ENCODE results near the gene SMPD3. TPM values are rescaled to one million over a fixed set of nuclear protein-coding genes. Genes with fewer than 3 reads are reported as not detected.

SMPD3 gene
- total and polyA plus RNA-seq, 9 of the 15 experiments (the other 6 are each of a cell fraction or from before 2014, with no cell fraction given), result 0.03 to 1.2 (median 0.18) TPM

DNA sequence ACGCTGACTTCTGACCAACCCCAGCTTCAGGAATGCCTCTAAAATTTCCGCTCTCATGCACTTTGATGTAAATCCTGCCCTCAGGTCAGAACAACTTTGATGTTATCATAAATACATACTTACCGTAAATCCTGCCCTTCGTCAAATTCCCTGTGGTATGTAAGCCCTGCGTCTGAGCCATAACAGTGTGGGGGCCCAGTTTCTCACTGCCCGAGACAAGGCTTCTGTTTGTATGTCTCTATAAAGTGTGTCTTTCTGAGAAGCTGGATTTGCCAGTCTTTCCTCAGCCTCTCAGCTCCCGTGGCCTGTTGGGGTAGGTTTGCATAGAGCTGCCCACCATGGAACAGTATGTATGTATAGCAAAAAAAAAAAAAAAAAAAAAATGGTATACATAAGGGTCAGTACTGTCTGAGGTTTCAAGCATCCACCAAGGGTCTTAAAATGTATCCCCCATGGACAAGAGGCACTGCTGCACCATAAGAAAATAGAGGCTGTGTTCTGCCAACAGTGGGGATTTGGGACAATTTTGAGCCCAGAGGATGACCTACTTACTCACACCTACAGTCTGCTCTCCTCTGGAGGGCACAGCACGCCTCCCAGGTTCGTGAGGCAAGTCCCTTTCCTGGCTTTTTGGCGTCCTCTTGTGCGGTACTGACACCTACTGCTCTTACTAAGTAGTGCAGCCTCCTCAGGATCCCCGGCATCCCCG, 120.0 kb downstream of the SMPD3 start (continued):
- TF ChIP-seq TEAD1 (CRISPR knock-in tag; IDR thresholded peaks at IDR 0.05) (0 out of 4 replicates have a peak, but pooled peaks of 1 of the 2 experiments have one; percentile 12), SMARCA5 (IDR thresholded peaks at IDR 0.05) (no peak), SNIP1 (IDR thresholded peaks at IDR 0.05; ENCODE audit: low read depth) (no peak), ZNF766 (CRISPR knock-in tag; conservative IDR thresholded peaks at IDR 0.05) (no peak), JUNB (CRISPR knock-in tag; conservative IDR thresholded peaks at IDR 0.05) (no peak), ATF1 (CRISPR knock-in tag; IDR thresholded peaks at IDR 0.05) (no peak), ATF1 (tag; IDR thresholded peaks at IDR 0.05) (no peak), CC2D1A (IDR thresholded peaks at IDR 0.05) (peak; percentile 56; the same call in 1 of the 2 replicates), MYNN (IDR thresholded peaks at IDR 0.05) (peak; percentile 53; the same call in 1 of the 2 replicates), MYNN (CRISPR knock-in tag; IDR thresholded peaks at IDR 0.05) (no peak), RB1 (IDR thresholded peaks at IDR 0.05; ENCODE audit: low read depth) (peak; percentile 78)
- TF ChIP-seq, protein P1, sequence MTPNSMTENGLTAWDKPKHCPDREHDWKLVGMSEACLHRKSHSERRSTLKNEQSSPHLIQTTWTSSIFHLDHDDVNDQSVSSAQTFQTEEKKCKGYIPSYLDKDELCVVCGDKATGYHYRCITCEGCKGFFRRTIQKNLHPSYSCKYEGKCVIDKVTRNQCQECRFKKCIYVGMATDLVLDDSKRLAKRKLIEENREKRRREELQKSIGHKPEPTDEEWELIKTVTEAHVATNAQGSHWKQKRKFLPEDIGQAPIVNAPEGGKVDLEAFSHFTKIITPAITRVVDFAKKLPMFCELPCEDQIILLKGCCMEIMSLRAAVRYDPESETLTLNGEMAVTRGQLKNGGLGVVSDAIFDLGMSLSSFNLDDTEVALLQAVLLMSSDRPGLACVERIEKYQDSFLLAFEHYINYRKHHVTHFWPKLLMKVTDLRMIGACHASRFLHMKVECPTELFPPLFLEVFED (CRISPR knock-in tag; conservative IDR thresholded peaks at IDR 0.05), result 0 out of 2 replicates have a peak, but pooled peaks have one; percentile 57
- TF ChIP-seq, protein P2, sequence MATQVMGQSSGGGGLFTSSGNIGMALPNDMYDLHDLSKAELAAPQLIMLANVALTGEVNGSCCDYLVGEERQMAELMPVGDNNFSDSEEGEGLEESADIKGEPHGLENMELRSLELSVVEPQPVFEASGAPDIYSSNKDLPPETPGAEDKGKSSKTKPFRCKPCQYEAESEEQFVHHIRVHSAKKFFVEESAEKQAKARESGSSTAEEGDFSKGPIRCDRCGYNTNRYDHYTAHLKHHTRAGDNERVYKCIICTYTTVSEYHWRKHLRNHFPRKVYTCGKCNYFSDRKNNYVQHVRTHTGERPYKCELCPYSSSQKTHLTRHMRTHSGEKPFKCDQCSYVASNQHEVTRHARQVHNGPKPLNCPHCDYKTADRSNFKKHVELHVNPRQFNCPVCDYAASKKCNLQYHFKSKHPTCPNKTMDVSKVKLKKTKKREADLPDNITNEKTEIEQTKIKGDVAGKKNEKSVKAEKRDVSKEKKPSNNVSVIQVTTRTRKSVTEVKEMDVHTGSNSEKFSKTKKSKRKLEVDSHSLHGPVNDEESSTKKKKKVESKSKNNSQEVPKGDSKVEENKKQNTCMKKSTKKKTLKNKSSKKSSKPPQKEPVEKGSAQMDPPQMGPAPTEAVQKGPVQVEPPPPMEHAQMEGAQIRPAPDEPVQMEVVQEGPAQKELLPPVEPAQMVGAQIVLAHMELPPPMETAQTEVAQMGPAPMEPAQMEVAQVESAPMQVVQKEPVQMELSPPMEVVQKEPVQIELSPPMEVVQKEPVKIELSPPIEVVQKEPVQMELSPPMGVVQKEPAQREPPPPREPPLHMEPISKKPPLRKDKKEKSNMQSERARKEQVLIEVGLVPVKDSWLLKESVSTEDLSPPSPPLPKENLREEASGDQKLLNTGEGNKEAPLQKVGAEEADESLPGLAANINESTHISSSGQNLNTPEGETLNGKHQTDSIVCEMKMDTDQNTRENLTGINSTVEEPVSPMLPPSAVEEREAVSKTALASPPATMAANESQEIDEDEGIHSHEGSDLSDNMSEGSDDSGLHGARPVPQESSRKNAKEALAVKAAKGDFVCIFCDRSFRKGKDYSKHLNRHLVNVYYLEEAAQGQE (IDR thresholded peaks at IDR 0.05; ENCODE audit: borderline replicate concordance), result peak; percentile 76
- TF ChIP-seq, protein P2 (CRISPR knock-in tag; IDR thresholded peaks at IDR 0.05; ENCODE audit: low read depth), result no peak
